Stimulated activated naive CD4-positive, alpha-beta T cell treated with Interleukin-2 at 50 U/mL for 16 hours (primary cell): ENCODE measurements around the gene ADGRV1.

Source experiments
- DNase-seq: peaks from one replicate; lab custom pipeline; 2025; lab: John Stamatoyannopoulos, UW

Gene ADGRV1

DNA sequence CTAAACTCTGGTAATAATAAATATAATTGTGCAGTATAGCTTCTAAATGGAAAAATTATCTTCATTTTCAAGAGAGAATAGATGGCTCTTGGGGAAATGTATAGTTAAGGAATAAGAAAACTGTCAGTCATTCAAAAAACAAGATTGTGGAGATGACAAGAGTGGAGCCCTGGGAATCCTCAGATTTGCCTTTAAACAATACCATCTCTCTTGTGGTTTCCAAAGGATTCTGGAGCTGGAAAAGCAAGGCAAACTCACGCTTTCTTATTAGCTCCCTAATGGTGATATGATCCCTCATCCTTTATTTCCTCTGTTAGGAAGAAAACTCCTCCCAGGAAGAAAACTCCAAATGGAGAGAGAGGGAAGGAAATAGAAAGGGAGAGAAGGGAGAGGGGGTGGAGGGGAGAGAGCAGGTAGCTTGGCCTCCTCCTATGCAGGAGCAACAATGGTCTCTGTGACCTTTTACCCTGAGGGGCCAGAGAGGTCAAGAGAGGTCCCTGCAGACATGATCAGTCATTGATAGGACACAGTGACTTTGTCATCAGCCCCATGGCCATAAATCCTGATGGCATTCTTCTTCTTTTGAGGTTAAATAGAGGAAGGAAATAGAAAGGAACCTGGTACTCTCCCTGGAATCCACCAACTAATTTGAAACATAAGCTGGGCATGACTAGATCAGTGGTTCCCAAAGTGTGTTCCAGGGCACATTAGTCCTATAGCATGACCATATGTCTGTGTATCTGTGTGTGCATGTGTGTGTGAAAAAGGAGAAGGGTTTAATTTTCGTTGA, 512.4 kb downstream of the ADGRV1 start:
- no peak for DNase-seq

DNA sequence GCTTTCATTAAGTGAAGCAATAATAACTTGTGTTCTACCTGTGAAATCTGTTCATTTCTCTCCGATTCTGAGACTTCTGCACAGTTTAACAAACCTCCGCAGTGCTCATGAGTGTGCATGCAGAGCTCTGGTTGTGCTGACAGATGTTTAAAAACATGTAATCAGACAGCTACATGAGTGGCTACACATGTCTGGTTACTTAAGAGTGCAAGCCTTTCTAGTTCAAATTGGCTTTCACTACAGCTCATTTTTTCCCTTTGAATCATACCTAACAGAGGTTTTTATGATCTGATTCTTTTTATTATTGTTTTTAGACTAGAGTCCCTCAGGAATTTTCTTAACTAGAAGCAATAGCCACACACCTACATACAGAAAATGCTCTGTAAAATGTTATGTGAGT, 514.3 kb downstream of the ADGRV1 start:
- DNase-seq: no peak

GRCh38 chr5:91074615-91075014, 516.0 kb downstream of the ADGRV1 start:
- no peak for DNase-seq

GRCh38 chr5:91076138-91076537, 517.5 kb downstream of the ADGRV1 start:
- no peak for DNase-seq

DNA sequence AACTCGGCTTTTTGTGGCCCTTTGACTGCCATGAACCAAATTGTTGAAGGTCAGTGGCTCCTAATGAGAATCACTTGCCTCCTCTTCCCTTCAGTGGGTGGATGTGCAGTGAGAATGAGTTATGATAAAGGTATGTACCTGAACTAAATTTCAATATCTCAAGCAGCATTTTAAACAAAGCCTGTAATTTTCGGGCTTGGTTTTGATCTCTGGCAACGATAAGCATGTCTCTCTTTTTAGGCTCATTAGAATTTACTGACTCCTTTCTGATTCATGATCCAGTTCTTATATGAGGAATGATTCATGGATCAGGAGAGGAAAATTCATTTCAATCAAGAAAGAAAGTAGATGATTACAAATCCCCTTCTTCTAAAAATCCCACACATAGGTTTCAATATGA, 519.0 kb downstream of the ADGRV1 start:
- DNase-seq: no peak

DNA sequence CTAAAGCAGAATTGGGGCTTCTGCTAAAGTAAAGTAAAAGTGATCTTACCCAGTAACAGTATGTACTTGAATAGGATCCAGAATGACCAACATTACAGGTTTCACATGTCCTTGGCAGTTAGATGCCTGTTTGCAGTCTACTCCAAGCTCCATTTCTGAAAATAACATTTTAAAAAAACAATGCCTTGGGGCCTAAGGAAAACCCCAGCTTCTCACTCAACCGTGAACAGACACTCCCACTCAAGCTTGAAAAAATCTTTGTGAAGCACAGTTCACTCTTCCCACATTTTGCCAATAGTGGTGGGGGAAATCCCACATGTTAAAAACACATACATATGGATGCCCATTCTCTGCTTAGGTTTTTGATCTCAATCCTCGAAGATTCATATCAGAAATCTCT, 520.4 kb downstream of the ADGRV1 start:
- no peak for DNase-seq

DNA sequence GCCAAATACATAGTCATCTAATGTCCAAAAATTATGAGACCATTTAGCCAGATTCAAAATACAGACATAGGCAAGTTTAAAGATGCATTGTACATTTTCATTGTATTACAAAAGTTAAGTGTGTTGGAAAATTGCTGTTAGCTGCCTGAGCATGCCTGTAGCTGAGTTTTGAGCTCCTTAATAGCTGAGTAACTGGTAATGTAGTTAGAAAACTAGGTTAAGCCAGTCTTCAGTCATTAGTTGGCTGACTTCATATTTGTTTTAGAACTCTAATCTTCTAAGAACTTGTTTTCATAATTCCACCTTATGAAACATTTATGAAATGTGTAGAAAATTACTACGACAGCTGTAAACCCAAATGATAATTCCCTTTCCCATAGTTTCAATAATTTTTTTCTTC, 531.2 kb downstream of the ADGRV1 start:
- no peak for DNase-seq

DNA sequence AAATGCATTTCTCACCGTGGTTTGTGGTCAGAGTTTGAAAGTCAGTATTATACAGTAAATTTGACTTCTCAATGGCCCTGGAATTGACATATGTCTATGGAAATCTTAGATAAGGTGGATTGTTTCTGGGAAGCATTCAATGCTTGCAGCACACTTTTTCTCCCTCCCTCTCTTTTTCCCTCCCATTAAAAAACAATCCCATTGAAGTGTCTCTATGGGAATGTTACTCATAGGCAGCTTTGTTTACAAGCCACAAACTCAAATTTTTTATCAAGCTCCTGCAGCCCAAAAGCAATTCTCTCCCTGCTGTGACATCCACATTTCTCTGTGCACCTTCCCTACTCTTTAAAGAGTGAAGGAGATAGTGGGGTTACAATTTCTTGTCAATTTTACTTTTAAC, 532.4 kb downstream of the ADGRV1 start:
- no peak for DNase-seq

DNA sequence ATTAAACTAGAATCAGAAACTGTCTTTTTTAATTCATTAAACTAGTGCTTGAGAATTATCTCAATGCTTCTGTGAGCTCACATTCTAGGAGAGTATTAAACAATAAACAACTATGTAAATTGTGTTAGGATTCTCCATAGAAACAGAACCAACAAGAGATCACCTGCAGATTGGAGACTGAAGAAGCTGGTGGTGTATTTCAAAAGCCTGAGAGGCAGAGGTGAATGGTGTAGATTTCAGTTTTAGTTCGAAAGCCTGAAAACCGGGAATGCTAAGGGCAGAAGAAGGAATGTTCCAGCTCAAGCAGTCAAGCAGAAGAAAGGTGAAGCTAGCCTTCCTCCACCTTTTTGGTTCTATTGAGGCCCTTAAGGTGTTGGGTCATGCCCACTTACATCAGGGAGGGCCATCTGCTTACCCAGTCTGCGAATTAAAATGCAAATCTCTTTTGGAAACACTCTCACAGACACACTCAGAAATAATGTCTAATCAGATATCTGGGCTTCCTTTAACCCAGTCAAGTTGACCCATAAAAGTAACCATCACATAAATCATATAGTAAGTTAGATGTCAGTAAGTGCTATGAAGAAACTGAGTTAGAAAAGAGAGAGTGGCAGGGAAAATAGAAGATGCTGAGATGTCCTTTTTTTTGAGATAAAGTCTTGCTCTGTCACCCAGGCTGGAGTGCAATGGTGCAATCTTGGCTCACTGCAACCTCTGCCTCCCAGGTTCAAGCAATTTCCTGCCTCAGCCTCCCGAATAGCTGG, 533.1 kb downstream of the ADGRV1 start:
- no peak for DNase-seq

DNA sequence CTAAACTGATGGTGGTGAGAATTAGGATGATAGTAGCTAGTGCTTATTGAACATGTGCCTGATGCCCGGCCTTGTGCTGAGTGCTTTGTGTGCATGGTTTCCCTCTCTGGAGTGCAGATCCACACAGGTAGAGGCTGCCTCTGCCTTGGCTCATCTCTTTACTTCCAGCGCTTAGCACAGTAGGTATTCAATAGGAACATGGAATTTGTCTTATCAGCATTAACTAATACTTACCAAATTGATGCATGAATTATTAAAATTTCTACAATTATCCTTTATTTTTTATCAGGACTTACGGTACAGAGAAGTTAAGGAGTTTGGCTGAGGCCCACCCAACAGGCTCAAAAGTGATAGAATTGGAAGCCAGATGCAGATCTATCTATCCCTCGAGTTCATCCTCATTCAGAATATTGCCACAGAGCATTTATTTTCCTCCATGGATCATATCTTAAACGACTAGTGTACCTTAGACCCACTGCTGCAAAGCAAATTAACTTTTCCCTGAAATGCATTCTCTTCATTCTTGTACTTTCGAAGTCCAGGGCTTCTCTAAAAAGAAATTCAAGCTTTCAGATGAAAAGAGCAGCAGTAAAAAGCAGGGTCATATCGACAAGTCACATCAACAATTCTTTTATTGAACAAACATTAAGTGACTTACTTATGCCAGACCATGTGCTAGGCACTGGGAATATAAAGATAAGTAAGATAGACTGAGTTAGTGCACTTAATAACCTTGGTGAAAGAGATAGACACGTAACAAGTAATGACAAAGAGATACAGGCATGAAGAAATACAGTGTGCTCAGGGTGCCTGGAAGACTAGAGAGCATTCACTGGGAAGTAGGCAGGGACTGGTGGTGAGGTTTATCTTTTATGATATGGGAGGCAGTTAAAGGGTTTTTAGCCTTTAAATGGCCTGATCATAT, 534.5 kb downstream of the ADGRV1 start:
- DNase-seq: no peak

DNA sequence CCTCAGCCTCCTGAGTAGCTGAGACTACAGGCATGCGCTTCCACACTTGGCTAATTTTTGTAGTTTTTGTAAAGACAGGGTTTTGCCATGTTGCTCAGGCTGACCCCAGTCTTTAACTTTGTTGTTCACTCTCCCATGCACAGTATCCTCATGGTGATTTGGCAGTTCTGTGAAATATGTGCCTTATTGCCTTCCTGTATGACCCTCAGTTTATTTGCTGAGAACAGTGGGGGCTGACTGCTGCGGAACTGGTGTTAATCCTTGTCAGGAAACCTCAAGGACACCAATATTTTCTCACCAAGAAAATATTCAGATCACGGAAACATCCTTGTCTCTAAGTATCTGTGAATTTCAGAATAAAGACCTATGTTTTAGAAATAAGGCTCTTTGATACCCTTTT, 536.7 kb downstream of the ADGRV1 start:
- no peak for DNase-seq

GRCh38 chr5:91095786-91096385, 537.3 kb downstream of the ADGRV1 start:
- DNase-seq: no peak

DNA sequence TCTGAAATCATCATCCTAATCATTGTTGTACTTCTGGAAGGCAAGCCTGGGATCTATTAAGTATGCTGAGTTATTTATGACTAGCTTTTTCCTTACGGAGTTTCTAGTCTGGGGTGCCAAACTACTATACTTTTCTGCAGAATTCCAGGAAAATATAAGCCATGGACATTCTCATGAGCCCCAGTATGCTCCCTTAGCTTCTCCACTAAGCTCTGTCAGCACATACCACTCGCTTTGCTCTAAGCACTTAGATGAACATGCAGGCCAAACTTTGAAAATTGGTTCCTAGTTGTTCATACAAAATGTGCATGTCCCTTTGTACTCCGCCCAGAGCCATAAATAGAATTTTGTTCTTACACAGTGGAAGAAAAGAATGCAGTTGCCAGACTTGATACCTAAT, 539.9 kb downstream of the ADGRV1 start:
- DNase-seq: no peak

- DNase-seq: peak; percentile 24
These were observed 543.2 kb downstream of the ADGRV1 start for GRCh38 chr5:91101600-91102379.

DNA sequence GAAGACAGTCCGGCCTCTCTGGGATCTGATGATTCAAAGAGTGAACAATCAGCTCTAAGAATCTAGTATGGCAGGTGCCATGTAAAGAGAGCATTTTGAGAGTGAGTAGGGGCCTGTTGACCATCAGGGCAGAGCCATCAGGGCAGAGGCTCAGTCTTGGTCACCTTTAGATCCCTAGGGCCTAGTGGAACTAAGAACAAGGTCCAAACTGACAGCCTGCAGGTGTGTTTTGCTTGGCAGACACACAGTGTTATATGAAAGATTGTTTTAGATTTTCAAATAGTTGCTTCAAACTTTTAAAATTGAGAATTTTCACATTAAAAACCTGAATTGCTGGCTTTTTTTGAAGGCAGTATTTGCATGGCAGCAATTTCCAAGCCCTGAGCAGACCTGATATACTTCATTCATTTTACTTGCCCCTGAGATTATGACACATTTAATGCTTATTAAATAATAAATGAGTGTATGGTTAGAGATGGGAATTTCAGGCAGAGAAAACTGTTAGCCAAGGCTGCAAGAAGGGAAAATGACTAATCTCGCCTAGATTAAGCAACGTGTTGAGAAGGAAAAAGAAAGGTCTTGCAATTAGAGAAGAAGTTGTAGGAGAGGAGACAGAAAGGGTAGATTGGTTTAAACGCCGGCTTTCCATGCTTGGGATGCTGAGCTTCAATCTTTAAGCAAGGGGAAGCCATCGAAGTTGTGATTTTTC, 544.9 kb downstream of the ADGRV1 start:
- no peak for DNase-seq

DNA sequence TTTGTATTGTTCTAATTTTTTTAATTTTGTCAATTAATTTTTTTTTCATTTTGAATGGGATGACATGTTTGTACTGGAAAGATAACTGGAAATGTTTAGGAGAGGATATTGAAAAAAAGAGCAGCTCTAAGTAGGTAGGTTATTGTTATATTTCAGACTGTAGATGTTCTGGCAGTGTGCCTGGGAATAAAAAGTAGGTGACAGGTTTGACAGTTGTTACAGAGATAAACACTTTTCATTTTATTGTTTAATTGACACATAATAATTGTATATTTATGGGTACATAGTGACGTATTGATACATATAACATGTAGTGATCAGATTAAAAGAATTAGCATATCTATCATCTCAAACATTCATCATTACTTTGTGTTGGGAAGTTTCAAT, 545.5 kb downstream of the ADGRV1 start:
- no peak for DNase-seq

DNA sequence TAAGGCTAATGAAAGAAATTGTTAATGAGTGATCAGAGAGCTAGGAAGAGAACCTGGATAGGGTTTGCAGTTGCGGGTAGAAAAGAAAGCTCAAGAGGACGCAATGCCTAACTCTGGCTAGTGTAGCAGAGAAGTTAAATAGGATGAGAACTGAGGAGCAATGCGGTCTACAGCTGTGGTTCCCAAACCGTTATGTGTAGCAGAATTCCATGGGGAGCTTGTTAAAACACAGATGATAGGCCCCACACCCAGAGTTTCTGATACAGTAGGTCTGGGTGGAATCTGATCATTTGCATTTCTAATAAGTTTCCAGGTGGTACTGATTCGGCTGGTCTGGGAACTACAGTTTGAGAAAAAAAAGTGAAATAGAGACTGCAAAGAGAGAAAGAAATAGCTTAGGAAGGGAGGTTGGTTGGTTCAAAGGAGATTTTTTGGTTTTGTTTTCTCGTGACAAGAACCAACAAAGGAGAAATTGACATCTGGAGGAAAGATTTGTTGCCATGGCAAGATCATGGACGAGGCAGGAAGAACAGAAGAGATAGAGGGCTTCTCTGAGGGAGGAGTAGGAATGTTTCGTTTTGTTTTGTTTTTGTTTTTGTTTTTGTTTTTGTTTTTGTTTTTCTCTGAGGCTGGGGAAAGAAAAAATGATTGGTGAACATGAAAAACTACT, 548.4 kb downstream of the ADGRV1 start:
- DNase-seq: no peak

- DNase-seq: no peak
These were observed 551.0 kb downstream of the ADGRV1 start for GRCh38 chr5:91109634-91110033.

DNA sequence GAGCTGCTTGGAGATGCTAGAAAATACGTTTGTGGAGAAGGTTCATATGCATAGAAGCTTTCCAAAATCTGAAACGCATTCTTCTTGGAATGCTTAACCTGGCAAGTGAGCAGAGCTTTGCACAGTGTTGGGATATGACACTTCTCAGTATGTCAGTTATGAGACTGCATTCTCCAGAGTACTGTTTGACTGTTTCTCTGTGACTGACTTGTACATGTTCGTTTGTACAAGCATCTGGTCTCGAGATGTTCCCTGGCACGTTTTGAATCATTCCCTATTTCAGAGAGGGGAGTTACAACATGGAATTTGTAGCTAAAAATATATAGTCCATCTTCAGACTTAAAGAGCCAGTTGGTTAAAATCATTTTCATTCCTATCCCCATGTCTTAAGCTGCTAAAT, 552.1 kb downstream of the ADGRV1 start:
- no peak for DNase-seq
